Smooth muscle cell of the brain vasculature (primary cell): ENCODE measurements around the gene DACH1.
A peak's percentile ranks its signal among the peaks of the same experiment; 100 is the strongest.

Experiments used
- DNase-seq: peaks from one replicate; pipeline ENCODE4 v3.0.0-alpha.2; 2012; ENCODE audit warnings: low read depth, low spot score

Gene DACH1

GRCh38 chr13:71774863-71775262 lies 92.1 kb downstream of the DACH1 start:
- no peak for DNase-seq

- no peak for DNase-seq
Observed at GRCh38 chr13:71773531-71773930, 93.5 kb downstream of the DACH1 start.

GRCh38 chr13:71772361-71772760 lies 94.6 kb downstream of the DACH1 start:
- DNase-seq = no peak

- no peak for DNase-seq
Observed at GRCh38 chr13:71771144-71771543, 95.9 kb downstream of the DACH1 start.

- no peak for DNase-seq
Observed at GRCh38 chr13:71770710-71771109, 96.3 kb downstream of the DACH1 start.

GRCh38 chr13:71768881-71769280 lies 98.1 kb downstream of the DACH1 start:
- no peak for DNase-seq

GRCh38 chr13:71759651-71760511 lies 107.1 kb downstream of the DACH1 start:
- DNase-seq = no peak

GRCh38 chr13:71758828-71759227 lies 108.2 kb downstream of the DACH1 start:
- DNase-seq = no peak

- DNase-seq = no peak
Observed at GRCh38 chr13:71754407-71754974, 112.5 kb downstream of the DACH1 start.

- no peak for DNase-seq
Observed at GRCh38 chr13:71752775-71753513, 114.1 kb downstream of the DACH1 start.

GRCh38 chr13:71751073-71751472 lies 115.9 kb downstream of the DACH1 start:
- no peak for DNase-seq

GRCh38 chr13:71730267-71730666 lies 136.7 kb downstream of the DACH1 start:
- DNase-seq = no peak

- no peak for DNase-seq
Observed at GRCh38 chr13:71729441-71729840, 137.6 kb downstream of the DACH1 start.

GRCh38 chr13:71727662-71728061 lies 139.3 kb downstream of the DACH1 start:
- no peak for DNase-seq

GRCh38 chr13:71727042-71727441 lies 140.0 kb downstream of the DACH1 start:
- no peak for DNase-seq

GRCh38 chr13:71722206-71722605 lies 144.8 kb downstream of the DACH1 start:
- DNase-seq = no peak

GRCh38 chr13:71721104-71721503 lies 145.9 kb downstream of the DACH1 start:
- no peak for DNase-seq

GRCh38 chr13:71718931-71719330 lies 148.1 kb downstream of the DACH1 start:
- no peak for DNase-seq

- no peak for DNase-seq
Observed at GRCh38 chr13:71714802-71715375, 152.1 kb downstream of the DACH1 start.

GRCh38 chr13:71712988-71713653 lies 153.9 kb downstream of the DACH1 start:
- peak; percentile 6 for DNase-seq

- DNase-seq = no peak
Observed at GRCh38 chr13:71704656-71705055, 162.3 kb downstream of the DACH1 start.

- no peak for DNase-seq
Observed at GRCh38 chr13:71703138-71703537, 163.9 kb downstream of the DACH1 start.
